A549 (cell line): ENCODE results near the gene TRIM37. TPM values are rescaled to one million over a fixed set of nuclear protein-coding genes. Genes with fewer than 3 reads are reported as not detected.

Experiments used
- ATAC-seq, 2 experiments: fragments of 200-7000 bp in 1 of 2; fragments of >200 bp in 1 of 2; cut with Nextera tagmentation in 1 of 2; cut with Tn5 transposase in 1 of 2; 3 replicates each; pipeline versions ENCODE4 v1.8.0 to v1.9.1; 2018 to 2020; ENCODE audit warnings: mild to moderate bottlenecking in 1 of 2, moderate library complexity in 1 of 2
- CTCF ChIA-PET: fragments of 300-600 bp; sonication (Branson Sonifier 250); formaldehyde crosslinking; extraction: SDS; loops from one replicate; lab custom pipeline; 2021; ENCODE audit warnings: antibody characterized with exemption, inconsistent platforms; lab: Yijun Ruan, JAX
- POLR2A ChIA-PET: fragments of 350-600 bp; formaldehyde crosslinking; extraction: SDS; loops from one replicate; lab custom pipeline; 2021; ENCODE audit warnings: antibody characterized with exemption, inconsistent platforms; lab: Yijun Ruan, JAX
- DNase-seq, 2 experiments: peaks; one replicate each; pipeline versions ENCODE4 v3.0.0 to v3.0.0-alpha.2; 2011 to 2016; ENCODE audit warnings: low read depth in 1 of 2, low spot score in 1 of 2
- FAIRE-seq: peaks from 2 replicates; lab custom pipeline; 2011; peaks lifted over from hg19 to GRCh38; lab: Jason Lieb, UNC
- H3K27ac ChIP-seq, 2 experiments: fragments of >200 bp; sonication (Bioruptor Twin); formaldehyde crosslinking; 3 replicates each; pipeline ENCODE4 v1.5.1; 2016 to 2017
- H3K4me1 ChIP-seq: fragments of >200 bp; sonication (Bioruptor Twin); formaldehyde crosslinking; 3 replicates; pipeline ENCODE4 v1.6.1; 2016
- H3K4me2 ChIP-seq: fragments of >200 bp; sonication (Bioruptor Twin); formaldehyde crosslinking; 3 replicates; pipeline ENCODE4 v1.6.1; 2016
- H3K4me3 ChIP-seq: fragments of >200 bp; sonication (Bioruptor Twin); formaldehyde crosslinking; 3 replicates; pipeline ENCODE4 v1.5.1; 2016
- H3K9me3 ChIP-seq: fragments of >200 bp; sonication (Bioruptor Twin); formaldehyde crosslinking; 3 replicates; pipeline ENCODE4 v1.6.1; 2016
- BHLHE40 ChIP-seq: IDR thresholded peaks from 2 replicates; pipeline ENCODE4 v1.6.1; 2012; ENCODE audit warnings: low read depth, low read length, inconsistent platforms
- CBX2 ChIP-seq: fragments of 200-600 bp; sonication (generic); IDR thresholded peaks from 2 replicates; pipeline ENCODE4 v1.6.1; 2016; ENCODE audit warnings: low read depth, mild to moderate bottlenecking, borderline replicate concordance
- CBX8 ChIP-seq: fragments of 200-600 bp; sonication (generic); IDR thresholded peaks from 2 replicates; pipeline ENCODE4 v1.6.1; 2016
- CHD2 ChIP-seq: fragments of 150-350 bp; IDR thresholded peaks from 2 replicates; pipeline ENCODE4 v1.6.1; 2014; ENCODE audit warnings: low read length; ENCODE audit not compliant: partially characterized antibody
- CHD4 ChIP-seq: fragments of 200-600 bp; sonication (generic); IDR thresholded peaks from 2 replicates; pipeline ENCODE4 v1.6.1; 2016; ENCODE audit warnings: antibody characterized with exemption, mild to moderate bottlenecking, borderline replicate concordance
- EHF ChIP-seq: fragments of 250-450 bp; sonication (Bioruptor Pico); IDR thresholded peaks from 2 replicates; pipeline ENCODE4 v1.5.0; 2020; ENCODE audit warnings: mild to moderate bottlenecking
- EHMT2 ChIP-seq: fragments of 200-600 bp; sonication (generic); IDR thresholded peaks from 2 replicates; pipeline ENCODE4 v1.6.1; 2016; ENCODE audit warnings: antibody characterized with exemption, low read depth, mild to moderate bottlenecking, moderate library complexity
- EP300 ChIP-seq, 2 experiments: fragments of >200 bp; sonication (Bioruptor Twin); formaldehyde crosslinking; IDR thresholded peaks; 2 replicates in 1 of 2; 3 replicates in 1 of 2; pipeline ENCODE4 v1.6.1; 2016 to 2017
- FOSB ChIP-seq: fragments of 250-450 bp; sonication (Bioruptor Pico); IDR thresholded peaks from 2 replicates; pipeline ENCODE4 v1.5.0; 2020; ENCODE audit warnings: mild to moderate bottlenecking, moderate library complexity
- FOSL2 ChIP-seq, 2 experiments: fragments of 450-650 bp in 1 of 2; fragments of >200 bp in 1 of 2; sonication (Bioruptor Twin) in 1 of 2; formaldehyde crosslinking; IDR thresholded peaks; 2 replicates each; pipeline versions ENCODE4 v1.5.0 to v1.6.1; 2016 to 2020; ENCODE audit warnings: mild to moderate bottlenecking in 1 of 2, moderate library complexity in 1 of 2
- FOXS1 ChIP-seq: fragments of 250-450 bp; sonication (Bioruptor Pico); IDR thresholded peaks from 2 replicates; pipeline ENCODE4 v1.5.0; 2020; ENCODE audit warnings: mild to moderate bottlenecking, moderate library complexity
- GATA3 ChIP-seq: IDR thresholded peaks from 2 replicates; pipeline ENCODE4 v1.6.1; 2012; ENCODE audit warnings: borderline replicate concordance
- HDAC2 ChIP-seq: fragments of 200-600 bp; sonication (generic); IDR thresholded peaks from 2 replicates; pipeline ENCODE4 v1.6.1; 2016
- HEYL ChIP-seq: fragments of 250-450 bp; sonication (Bioruptor Pico); IDR thresholded peaks from 2 replicates; pipeline ENCODE4 v1.8.0; 2021; ENCODE audit warnings: mild to moderate bottlenecking, moderate library complexity
- HOXA7 ChIP-seq: fragments of 250-450 bp; sonication (Bioruptor Pico); IDR thresholded peaks from 2 replicates; pipeline ENCODE4 v1.5.0; 2020; ENCODE audit warnings: mild to moderate bottlenecking, moderate library complexity
- HOXB5 ChIP-seq: fragments of 250-450 bp; sonication (Bioruptor Pico); IDR thresholded peaks from 2 replicates; pipeline ENCODE4 v1.5.0; 2020; ENCODE audit warnings: mild to moderate bottlenecking, moderate library complexity
- JUN ChIP-seq, 2 experiments: fragments of >200 bp; sonication (Bioruptor Twin); formaldehyde crosslinking; IDR thresholded peaks; 2 replicates in 1 of 2; 3 replicates in 1 of 2; pipeline ENCODE4 v1.6.1; 2016 to 2017
- JUNB ChIP-seq: fragments of >200 bp; sonication (Bioruptor Twin); formaldehyde crosslinking; IDR thresholded peaks from 2 replicates; pipeline ENCODE4 v1.6.1; 2016
- KDM5A ChIP-seq: fragments of 200-600 bp; sonication (generic); IDR thresholded peaks from 2 replicates; pipeline ENCODE4 v1.6.1; 2016; ENCODE audit warnings: antibody characterized with exemption, mild to moderate bottlenecking
- MAFK ChIP-seq: fragments of 450-650 bp; IDR thresholded peaks from 2 replicates; pipeline ENCODE4 v1.6.1; 2014; ENCODE audit not compliant: partially characterized antibody
- MAZ ChIP-seq: fragments of 150-350 bp; IDR thresholded peaks from 2 replicates; pipeline ENCODE4 v1.6.1; 2014; ENCODE audit warnings: antibody characterized with exemption, low read depth, low read length, borderline replicate concordance
- MYC ChIP-seq: IDR thresholded peaks from 2 replicates; pipeline ENCODE4 v1.6.1; 2012; ENCODE audit warnings: mild to moderate bottlenecking, inconsistent platforms, low read length, improper control_type of control experiment, borderline replicate concordance
- NPAS2 ChIP-seq: fragments of 250-450 bp; sonication (Bioruptor Pico); IDR thresholded peaks from 2 replicates; pipeline ENCODE4 v1.8.0; 2022; ENCODE audit warnings: mild to moderate bottlenecking, moderate library complexity, borderline replicate concordance
- NR3C1 ChIP-seq: fragments of >200 bp; sonication (Bioruptor Twin); formaldehyde crosslinking; IDR thresholded peaks from 3 replicates; pipeline ENCODE4 v1.6.1; 2017
- PHF8 ChIP-seq: fragments of 200-600 bp; sonication (generic); IDR thresholded peaks from 2 replicates; pipeline ENCODE4 v1.6.1; 2016; ENCODE audit warnings: low read depth, mild to moderate bottlenecking, antibody characterized with exemption, moderate library complexity, borderline replicate concordance
- POLR2A ChIP-seq: IDR thresholded peaks from 2 replicates; pipeline ENCODE4 v1.6.1; 2012; ENCODE audit warnings: mild to moderate bottlenecking, low read length
- POLR2AphosphoS2 ChIP-seq: conservative IDR thresholded peaks from 2 replicates; pipeline ENCODE4 v1.6.1; 2012; ENCODE audit warnings: low read length, improper control_type of control experiment, inconsistent platforms
- RARB ChIP-seq: fragments of 250-450 bp; sonication (Bioruptor Pico); IDR thresholded peaks from 2 replicates; pipeline ENCODE4 v1.8.0; 2021; ENCODE audit warnings: mild to moderate bottlenecking, moderate library complexity
- RFX5 ChIP-seq: fragments of 450-650 bp; IDR thresholded peaks from 2 replicates; pipeline ENCODE4 v1.7.1; 2014; ENCODE audit warnings: antibody characterized with exemption, mild to moderate bottlenecking, moderate library complexity
- SMC3 ChIP-seq: fragments of >200 bp; sonication (Bioruptor Twin); formaldehyde crosslinking; IDR thresholded peaks from 3 replicates; pipeline ENCODE4 v1.6.1; 2018; ENCODE audit warnings: inconsistent platforms
- SREBF2 ChIP-seq: fragments of 450-650 bp; IDR thresholded peaks from 2 replicates; pipeline ENCODE4 v1.6.1; 2014; ENCODE audit warnings: mild to moderate bottlenecking, moderate library complexity
- TFCP2L1 ChIP-seq: fragments of 250-450 bp; sonication (Bioruptor Pico); IDR thresholded peaks from 2 replicates; pipeline ENCODE4 v1.5.0; 2021; ENCODE audit warnings: mild to moderate bottlenecking
- TP53 ChIP-seq: fragments of 250-450 bp; sonication (Bioruptor Pico); IDR thresholded peaks from 2 replicates; pipeline ENCODE4 v1.5.0; 2021; ENCODE audit warnings: mild to moderate bottlenecking, moderate library complexity
- ZSCAN20 ChIP-seq: fragments of 250-450 bp; sonication (Bioruptor Pico); IDR thresholded peaks from 2 replicates; pipeline ENCODE4 v1.8.0; 2022; ENCODE audit warnings: mild to moderate bottlenecking, moderate library complexity
- WGBS: methylation state at CpG from one replicate; pipeline ENCODE4 v1.1.6; 2017; ENCODE audit errors: missing lambda C conversion rate; 5-methylcytosine and 5-hydroxymethylcytosine counted together
- polyA plus RNA-seq, 4 experiments: library from polyadenylated mRNA; depleted of rRNA in 3 of 4; stranded (reverse); fragments of >200 nt; fragmentation: RNase III in 1 of 4; extraction: RNeasy Plus Mini Kit Qiagen cat#74134 plus additional on column Dnase treatment in 1 of 4; gene quantifications; 2 replicates in 3 of 4; 3 replicates in 1 of 4; pipeline ENCODE4 v1.2.3, GENCODE V29; 2011 to 2017
- TF ChIP-seq, protein P1 (sequence below): IDR thresholded peaks from 2 replicates; pipeline ENCODE4 v1.6.1; 2012; ENCODE audit warnings: low read depth, borderline replicate concordance
- TF ChIP-seq, protein P2 (sequence below): fragments of 450-650 bp; IDR thresholded peaks from 2 replicates; pipeline ENCODE4 v1.6.1; 2014; ENCODE audit warnings: antibody characterized with exemption
- TF ChIP-seq, protein P3 (sequence below): IDR thresholded peaks from 2 replicates; pipeline ENCODE4 v1.6.1; 2012
- TF ChIP-seq, protein P4 (sequence below): fragments of >200 bp; sonication (Bioruptor Twin); formaldehyde crosslinking; IDR thresholded peaks from 2 replicates; pipeline ENCODE4 v1.6.1; 2016
- TF ChIP-seq, protein P5 (sequence below): fragments of 250-450 bp; sonication (Bioruptor Pico); IDR thresholded peaks from 2 replicates; pipeline ENCODE4 v1.5.0; 2020; ENCODE audit warnings: low read depth, mild to moderate bottlenecking, moderate library complexity
- TF ChIP-seq, protein P6 (sequence below): fragments of >200 bp; sonication (Bioruptor Twin); formaldehyde crosslinking; IDR thresholded peaks from 3 replicates; pipeline ENCODE4 v1.5.1; 2016

The TRIM37 gene
- polyA plus RNA-seq, 2 of the 4 experiments (the other 2 are of a cell fraction) = 29.4 to 56.3 TPM

DNA sequence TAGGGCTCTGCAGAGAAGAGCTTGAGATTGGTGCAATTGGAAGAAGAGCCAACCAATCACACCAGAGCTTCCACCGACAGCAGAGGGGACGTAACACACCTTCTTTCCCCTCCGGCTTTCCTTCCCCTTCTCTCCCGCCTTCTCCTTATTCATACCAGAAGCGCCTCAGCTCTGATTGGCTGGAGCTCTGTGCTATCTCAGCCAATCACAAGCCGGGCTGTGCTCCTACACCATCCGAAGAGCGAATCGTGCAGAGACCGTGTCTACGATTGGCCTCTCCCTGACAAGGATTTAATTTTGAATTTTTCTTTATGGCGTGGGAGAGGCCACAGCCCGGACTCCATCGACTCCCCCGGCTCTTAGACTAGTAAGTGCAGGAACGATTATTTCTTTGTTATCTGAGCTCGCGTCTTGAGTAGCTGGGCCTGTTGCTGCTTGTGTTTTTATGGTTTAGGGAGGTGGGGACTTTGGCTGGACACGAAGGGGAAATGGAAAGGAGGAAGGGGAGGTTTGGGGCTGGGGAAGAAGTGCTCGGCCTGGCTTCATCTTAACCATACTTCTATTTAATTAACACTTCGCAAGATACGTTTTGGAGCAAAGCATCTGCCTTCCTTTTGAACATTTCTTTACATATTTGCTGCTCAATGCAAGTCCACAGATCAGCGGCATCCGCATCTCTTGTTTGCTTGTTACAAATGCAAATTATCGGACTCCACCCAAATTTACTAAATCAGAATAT is 48.9 kb upstream of the TRIM37 start, which contains the start of gene PRR11:
PRR11 (plus strand) TSS at position 308 of the 739 bp plus-strand sequence. CDS start 14,007 bp downstream, outside the sequence.
- H3K27ac ChIP-seq = peak within 1 kb of the TSS; percentile 89 to 93
- POLR2A ChIA-PET = interaction anchor here (0.5 to 2.9 kb wide), 13 partner anchors 9 to 637 kb away, joined by 3 to 27 read pairs (median 4); partner anchors contain the start of genes CLTC, DHX40, GDPD1 and SMG8
- H3K4me1 ChIP-seq = peaks cover 65% of the 10 kb centered on the region
- H3K4me3 ChIP-seq = peak within 1 kb of the TSS; percentile 77
- H3K9me3 ChIP-seq = no peaks in the 10 kb centered on the region
- DNase-seq (no peak), FAIRE-seq (peak; percentile 28), ATAC-seq (peak; percentile 93 to 94)
- peak within 1 kb of the TSS; percentile 90 for H3K4me2 ChIP-seq
- CTCF ChIA-PET = interaction anchor here (0.6 to 3.9 kb wide), 4 partner anchors 10 to 87 kb away, joined by 3 to 18 read pairs (median 4); partner anchors contain the start of gene TRIM37
- WGBS = 1% methylated on average over 25 of the region's 25 CpGs
- TF ChIP-seq, protein P1, sequence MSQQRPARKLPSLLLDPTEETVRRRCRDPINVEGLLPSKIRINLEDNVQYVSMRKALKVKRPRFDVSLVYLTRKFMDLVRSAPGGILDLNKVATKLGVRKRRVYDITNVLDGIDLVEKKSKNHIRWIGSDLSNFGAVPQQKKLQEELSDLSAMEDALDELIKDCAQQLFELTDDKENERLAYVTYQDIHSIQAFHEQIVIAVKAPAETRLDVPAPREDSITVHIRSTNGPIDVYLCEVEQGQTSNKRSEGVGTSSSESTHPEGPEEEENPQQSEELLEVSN = peak; percentile 39; the same call in 1 of the 2 replicates
- peak; percentile 56; the same call in 1 of the 2 replicates for TF ChIP-seq RFX5
- TF ChIP-seq HOXA7 (CRISPR knock-in tag) = no peak
- TF ChIP-seq SREBF2 = 0 out of 2 replicates have a peak, but pooled peaks have one; percentile 2
- TF ChIP-seq, protein P2, sequence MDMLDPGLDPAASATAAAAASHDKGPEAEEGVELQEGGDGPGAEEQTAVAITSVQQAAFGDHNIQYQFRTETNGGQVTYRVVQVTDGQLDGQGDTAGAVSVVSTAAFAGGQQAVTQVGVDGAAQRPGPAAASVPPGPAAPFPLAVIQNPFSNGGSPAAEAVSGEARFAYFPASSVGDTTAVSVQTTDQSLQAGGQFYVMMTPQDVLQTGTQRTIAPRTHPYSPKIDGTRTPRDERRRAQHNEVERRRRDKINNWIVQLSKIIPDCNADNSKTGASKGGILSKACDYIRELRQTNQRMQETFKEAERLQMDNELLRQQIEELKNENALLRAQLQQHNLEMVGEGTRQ = no peak
- TF ChIP-seq HOXB5 (CRISPR knock-in tag) = no peak
- no peak for TF ChIP-seq MAZ
- TF ChIP-seq, protein P3, sequence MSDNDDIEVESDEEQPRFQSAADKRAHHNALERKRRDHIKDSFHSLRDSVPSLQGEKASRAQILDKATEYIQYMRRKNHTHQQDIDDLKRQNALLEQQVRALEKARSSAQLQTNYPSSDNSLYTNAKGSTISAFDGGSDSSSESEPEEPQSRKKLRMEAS = peak; percentile 32; the same call in 1 of the 2 replicates
- TF ChIP-seq, protein P4, sequence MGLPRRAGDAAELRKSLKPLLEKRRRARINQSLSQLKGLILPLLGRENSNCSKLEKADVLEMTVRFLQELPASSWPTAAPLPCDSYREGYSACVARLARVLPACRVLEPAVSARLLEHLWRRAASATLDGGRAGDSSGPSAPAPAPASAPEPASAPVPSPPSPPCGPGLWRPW = no peak
- no peak for TF ChIP-seq CBX2
- TF ChIP-seq HEYL = no peak
- no peak for TF ChIP-seq BHLHE40
- TF ChIP-seq POLR2A = no peak
- no peak for TF ChIP-seq FOSB (CRISPR knock-in tag)
- TF ChIP-seq KDM5A = peak; percentile 76
- TF ChIP-seq CHD4 = no peak
- no peak for TF ChIP-seq NPAS2 (CRISPR knock-in tag)
- TF ChIP-seq, protein P5, sequence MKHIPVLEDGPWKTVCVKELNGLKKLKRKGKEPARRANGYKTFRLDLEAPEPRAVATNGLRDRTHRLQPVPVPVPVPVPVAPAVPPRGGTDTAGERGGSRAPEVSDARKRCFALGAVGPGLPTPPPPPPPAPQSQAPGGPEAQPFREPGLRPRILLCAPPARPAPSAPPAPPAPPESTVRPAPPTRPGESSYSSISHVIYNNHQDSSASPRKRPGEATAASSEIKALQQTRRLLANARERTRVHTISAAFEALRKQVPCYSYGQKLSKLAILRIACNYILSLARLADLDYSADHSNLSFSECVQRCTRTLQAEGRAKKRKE (CRISPR knock-in tag) = no peak
- peak; percentile 88 for TF ChIP-seq HDAC2
- TF ChIP-seq EP300 (IDR thresholded peaks at IDR 0.05) = no peak
- no peak for TF ChIP-seq TFCP2L1 (CRISPR knock-in tag)
- no peak for TF ChIP-seq POLR2AphosphoS2
- no peak for TF ChIP-seq JUN (IDR thresholded peaks at IDR 0.05)
- no peak for TF ChIP-seq CBX8
- TF ChIP-seq FOXS1 = no peak
- no peak for TF ChIP-seq EHF (CRISPR knock-in tag)
- no peak for TF ChIP-seq MYC
- TF ChIP-seq GATA3 = no peak
- no peak for TF ChIP-seq MAFK
- TF ChIP-seq FOSL2 (IDR thresholded peaks at IDR 0.05) = no peak
- no peak for TF ChIP-seq FOSL2 (CRISPR knock-in tag; IDR thresholded peaks at IDR 0.05)
- TF ChIP-seq, protein P6, sequence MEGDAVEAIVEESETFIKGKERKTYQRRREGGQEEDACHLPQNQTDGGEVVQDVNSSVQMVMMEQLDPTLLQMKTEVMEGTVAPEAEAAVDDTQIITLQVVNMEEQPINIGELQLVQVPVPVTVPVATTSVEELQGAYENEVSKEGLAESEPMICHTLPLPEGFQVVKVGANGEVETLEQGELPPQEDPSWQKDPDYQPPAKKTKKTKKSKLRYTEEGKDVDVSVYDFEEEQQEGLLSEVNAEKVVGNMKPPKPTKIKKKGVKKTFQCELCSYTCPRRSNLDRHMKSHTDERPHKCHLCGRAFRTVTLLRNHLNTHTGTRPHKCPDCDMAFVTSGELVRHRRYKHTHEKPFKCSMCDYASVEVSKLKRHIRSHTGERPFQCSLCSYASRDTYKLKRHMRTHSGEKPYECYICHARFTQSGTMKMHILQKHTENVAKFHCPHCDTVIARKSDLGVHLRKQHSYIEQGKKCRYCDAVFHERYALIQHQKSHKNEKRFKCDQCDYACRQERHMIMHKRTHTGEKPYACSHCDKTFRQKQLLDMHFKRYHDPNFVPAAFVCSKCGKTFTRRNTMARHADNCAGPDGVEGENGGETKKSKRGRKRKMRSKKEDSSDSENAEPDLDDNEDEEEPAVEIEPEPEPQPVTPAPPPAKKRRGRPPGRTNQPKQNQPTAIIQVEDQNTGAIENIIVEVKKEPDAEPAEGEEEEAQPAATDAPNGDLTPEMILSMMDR = no peak
- TF ChIP-seq JUNB = no peak
- no peak for TF ChIP-seq CHD2
- TF ChIP-seq SMC3 = no peak
- TF ChIP-seq RARB (CRISPR knock-in tag) = no peak
- 0 out of 2 replicates have a peak, but pooled peaks have one; percentile 31 for TF ChIP-seq PHF8
- no peak for TF ChIP-seq EHMT2
- no peak for TF ChIP-seq TP53
- no peak for TF ChIP-seq NR3C1
- TF ChIP-seq ZSCAN20 (CRISPR knock-in tag) = no peak
